ENCODE data around the gene P2RY13. TPM values are rescaled to one million over a fixed set of nuclear protein-coding genes. Genes with fewer than 3 reads are reported as not detected.

The P2RY13 gene
- total RNA-seq, 1 experiment from 2014 or later, result not detected

DNA sequence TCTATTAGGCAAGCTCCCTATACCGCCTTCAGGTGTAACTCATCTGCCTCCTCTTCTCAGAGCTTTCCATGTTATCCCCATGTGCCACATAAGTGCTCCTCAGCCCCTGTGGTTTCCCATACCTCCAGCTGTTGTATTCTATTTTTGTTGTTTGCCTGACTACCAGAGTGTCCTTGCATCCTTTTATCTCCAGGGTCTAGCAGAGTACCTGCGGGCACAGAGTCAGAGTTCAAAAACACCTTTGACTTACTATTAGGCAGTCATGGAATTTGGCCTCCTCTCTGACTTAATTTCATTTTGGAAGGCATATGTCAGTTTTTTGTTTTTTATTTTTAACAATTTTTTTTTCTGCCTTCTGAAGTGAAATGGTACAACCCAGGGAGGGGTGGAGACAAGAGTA is 19.8 kb downstream of the P2RY13 start:
- Mint-ChIP-seq H3K9me3 (no peaks in the 10 kb centered on the region), H3K4me1 (peaks cover 43 to 45% of the 10 kb centered on the region in 2 experiments), H3K4me3 (no peak overlapping the region), H3K27ac (peak overlapping the region in 1 of 3 experiments; percentile 38; a peak in 2 of 7 replicates), H3K27me3 (ENCODE audit: low read depth) (no peaks in the 10 kb centered on the region), H3K36me3 (ENCODE audit: insufficient read depth in 1 of 3, low read depth in 3 of 3) (no peaks in the 10 kb centered on the region)
- H2BK12ac ChIP-seq (ENCODE audit: insufficient read length, low read depth, low read length), result no peak overlapping the region
- no peak for TF ChIP-seq CTCF (conservative IDR thresholded peaks at IDR 0.05)
- H3K23me2 ChIP-seq (ENCODE audit: insufficient read length, low read depth, low read length, poor library complexity, severe bottlenecking), result no peaks in the 10 kb centered on the region
- no peak overlapping the region for H2BK15ac ChIP-seq (ENCODE audit: low read depth, low read length)
- no peak overlapping the region for H3K56ac ChIP-seq (ENCODE audit: insufficient read length, low read depth, low read length)
- H3K4me1 ChIP-seq (ENCODE audit: insufficient read depth, low read length), result peaks cover 11% of the 10 kb centered on the region; the same call in 1 of the 2 replicates
- no peaks in the 10 kb centered on the region for H3K79me2 ChIP-seq (ENCODE audit: insufficient read depth, low read length)
- no peak overlapping the region for H2BK20ac ChIP-seq (ENCODE audit: low read depth, low read length, poor library complexity, severe bottlenecking)
- H2AK5ac ChIP-seq (ENCODE audit: insufficient read length, low read length), result no peak overlapping the region
- DNase-seq, result no peak
- H3K4me2 ChIP-seq (ENCODE audit: insufficient read depth, insufficient read length, low read length), result no peak overlapping the region
- no peak overlapping the region for H3T11ph ChIP-seq (ENCODE audit: low read length)
- H3K79me1 ChIP-seq (ENCODE audit: insufficient read depth, low read depth, low read length, poor library complexity, severe bottlenecking), result no peaks in the 10 kb centered on the region
- H2BK120ac ChIP-seq (ENCODE audit: low read depth, low read length, poor library complexity, severe bottlenecking), result no peak overlapping the region
- no peaks in the 10 kb centered on the region for H3K27me3 ChIP-seq (ENCODE audit: insufficient read depth, low read length)
- H4K8ac ChIP-seq (replicated peaks; ENCODE audit: insufficient read length, low read depth, low read length), result no peak overlapping the region
- H3K27ac ChIP-seq (ENCODE audit: insufficient read length, low read depth, low read length), result no peak overlapping the region
- no peak overlapping the region for H3K9ac ChIP-seq (ENCODE audit: extremely low read depth, insufficient read length, low read length)
- H3K18ac ChIP-seq (ENCODE audit: insufficient read length, low read depth, low read length), result no peak overlapping the region
- no peak overlapping the region for H3K23ac ChIP-seq (ENCODE audit: insufficient read length, low read depth, low read length)
- no peak overlapping the region for H3K4ac ChIP-seq (ENCODE audit: low read depth, low read length)
- H3K14ac ChIP-seq (ENCODE audit: insufficient read depth, low read length), result no peak overlapping the region
- H2AFZ ChIP-seq (ENCODE audit: low read length), result no peak overlapping the region
- H4K5ac ChIP-seq (ENCODE audit: insufficient read length, low read depth, low read length), result no peak overlapping the region
- H2BK5ac ChIP-seq (ENCODE audit: insufficient read length, low read length), result no peak overlapping the region
- H4K20me1 ChIP-seq (ENCODE audit: control insufficient read depth, insufficient read depth, insufficient read length), result no peaks in the 10 kb centered on the region
- no peaks in the 10 kb centered on the region for H3K9me3 ChIP-seq (ENCODE audit: control insufficient read depth, low read depth, low read length)
- no peak overlapping the region for H4K91ac ChIP-seq (ENCODE audit: insufficient read length, low read depth, low read length)
- WGBS (ENCODE audit: extremely low coverage, insufficient read length, low lambda C conversion rate), result no CpG with 5 or more reads among the region's 2 CpGs
